Suppressor macrophage (primary cell): ENCODE results near the gene C2CD2.

Source experiments
- DNase-seq, 4 experiments: peaks; one replicate each; pipeline ENCODE4 v3.0.0-alpha.2; 2020 to 2022

Gene C2CD2

GRCh38 chr21:41881051-41881450 is 72.8 kb downstream of the C2CD2 start:
- no peak for DNase-seq

- DNase-seq: no peak
Measured at GRCh38 chr21:41880153-41880552, 73.7 kb downstream of the C2CD2 start.

DNA sequence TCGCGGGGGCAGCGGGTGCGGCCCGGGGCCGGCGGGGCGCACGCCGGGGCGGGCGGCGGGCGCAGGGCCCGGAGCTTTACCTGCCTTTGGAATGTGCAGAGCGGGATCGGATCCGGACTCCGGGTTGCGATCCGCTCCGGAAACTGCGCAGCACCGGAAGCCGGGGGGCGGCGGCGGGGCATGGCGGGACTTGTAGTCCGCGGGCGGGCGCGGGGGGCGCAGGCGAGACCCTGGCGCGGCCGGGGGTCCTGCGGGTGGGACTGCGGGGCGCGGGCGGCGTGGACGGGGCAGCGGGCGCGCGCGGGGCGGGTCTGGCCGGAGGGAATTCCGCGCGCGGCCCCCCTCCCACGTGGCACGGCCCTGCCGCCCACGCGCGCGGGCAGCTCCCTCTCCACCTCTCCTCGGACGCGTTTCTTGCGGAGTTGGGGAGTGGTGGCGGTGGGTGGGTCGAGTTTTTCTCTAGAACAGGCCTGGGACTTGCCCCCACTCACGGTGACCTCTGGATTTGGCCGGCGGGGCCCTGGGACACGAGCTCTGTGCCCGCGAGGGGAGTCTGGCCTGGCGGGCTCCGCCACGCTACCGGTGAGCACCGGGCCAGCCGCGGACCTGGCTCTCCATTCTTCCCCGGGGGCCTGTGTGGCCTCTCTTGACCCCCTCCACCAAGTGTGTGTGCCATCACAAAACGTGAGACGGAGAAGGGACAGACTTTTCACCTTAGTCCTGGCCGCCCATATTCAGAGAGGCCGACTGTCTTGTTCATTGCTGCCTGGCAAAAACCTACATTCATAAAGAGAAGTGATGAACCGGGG is 74.4 kb downstream of the C2CD2 start, which contains the start of gene PRDM15:
Gene PRDM15 (minus strand): TSS at position 155 of the 809 bp plus-strand sequence. CDS start 18,981 bp downstream, outside the sequence.
- DNase-seq: peak; percentile 75 to 93 (median 86)

DNA sequence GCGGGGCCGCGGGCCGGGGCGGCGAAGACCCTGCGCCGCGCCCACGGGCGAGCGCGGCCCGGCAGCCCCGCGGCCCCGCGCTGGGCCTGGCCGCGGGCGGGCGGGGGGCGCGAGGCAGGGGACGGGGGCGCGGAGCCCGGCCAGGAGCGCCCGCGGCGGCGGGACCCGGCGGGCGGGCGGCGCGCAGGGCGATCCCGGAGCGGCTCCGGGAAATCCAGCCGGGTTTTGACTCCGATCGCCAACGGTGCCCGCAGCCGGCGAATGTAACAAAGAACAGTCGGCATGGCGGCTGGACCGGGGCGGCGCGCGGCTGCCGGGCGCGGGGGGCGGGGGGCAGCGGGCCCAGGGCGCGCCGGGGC is 75.0 kb downstream of the C2CD2 start:
- DNase-seq: peak; percentile 76 to 92 (median 88)

DNA sequence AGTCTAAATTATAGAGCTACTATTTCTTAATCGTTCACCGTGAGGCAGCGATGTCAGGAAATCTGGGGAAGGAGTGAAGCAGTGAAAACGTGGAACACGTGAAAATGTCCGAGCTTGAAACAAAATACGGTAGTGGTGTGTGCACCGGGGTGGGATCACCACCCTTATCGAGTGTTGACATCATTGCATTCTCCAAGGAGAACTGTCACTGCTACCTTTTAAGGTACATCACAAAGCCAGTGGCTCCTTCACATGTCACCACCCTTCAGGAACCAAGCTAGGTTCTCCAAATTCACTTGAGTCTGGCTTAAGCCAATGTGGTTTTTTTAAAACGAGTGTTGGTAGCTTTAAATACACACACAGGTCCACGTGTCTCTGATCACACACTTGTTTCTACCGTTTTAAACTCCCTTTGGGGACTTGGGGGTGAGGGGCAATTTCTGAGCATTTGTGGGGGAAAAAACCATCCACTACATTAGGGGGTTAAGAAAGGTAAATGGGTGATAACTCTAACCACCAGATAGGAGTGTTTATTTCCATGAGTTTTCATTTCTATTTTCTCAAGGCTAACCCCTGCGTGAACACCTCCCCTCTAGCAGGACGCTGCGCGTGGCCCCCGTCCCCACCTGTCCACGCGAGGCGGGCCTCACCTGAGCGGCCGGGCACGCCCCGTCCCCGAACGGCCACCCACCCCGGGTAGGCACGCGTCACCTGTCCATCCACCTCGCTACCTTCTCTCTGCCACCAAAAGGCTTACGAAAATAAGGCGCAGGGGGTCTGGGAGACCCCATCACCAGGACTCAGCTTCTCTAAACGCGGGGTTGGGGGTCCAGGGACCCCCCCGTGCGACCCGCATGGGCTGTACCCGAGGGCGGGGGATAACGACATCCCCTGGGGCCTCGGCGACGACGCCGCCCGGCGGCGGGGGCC is 75.7 kb downstream of the C2CD2 start:
- peak; percentile 23 to 45 (median 43) for DNase-seq

DNA sequence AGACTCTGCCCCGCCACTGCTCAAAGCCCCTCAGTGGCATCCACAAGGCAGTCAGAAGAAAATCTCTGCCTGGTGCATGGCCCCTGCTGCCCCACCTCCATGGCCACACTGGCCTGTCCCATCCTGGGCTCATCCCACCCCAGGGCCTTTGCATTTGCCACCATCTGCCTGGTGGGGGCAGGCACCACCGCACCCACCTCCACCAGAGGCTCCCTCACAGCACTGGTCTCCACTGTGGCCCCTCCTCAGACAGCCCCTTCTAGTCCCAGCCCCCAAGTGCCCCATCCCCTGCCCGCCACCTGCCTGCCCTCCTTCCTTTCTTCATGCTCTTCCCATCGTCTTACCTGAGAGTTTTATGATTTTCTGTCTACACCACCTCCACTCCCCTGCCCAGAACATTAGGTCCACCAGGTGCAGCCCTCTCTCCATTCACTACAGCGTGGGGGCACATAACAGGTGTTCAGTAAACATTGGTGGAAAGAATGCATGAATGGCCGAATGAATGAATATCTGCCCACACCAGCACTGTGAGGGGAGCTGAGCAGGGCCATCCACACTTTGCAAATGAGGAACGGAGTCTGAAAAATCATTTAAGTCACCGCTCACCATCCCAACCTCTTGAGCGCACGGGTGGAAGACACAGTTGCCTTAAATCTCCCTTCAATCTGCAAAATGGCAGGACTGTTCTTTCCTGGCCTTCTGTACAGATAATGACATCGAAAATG is 76.7 kb downstream of the C2CD2 start:
- DNase-seq: no peak

DNA sequence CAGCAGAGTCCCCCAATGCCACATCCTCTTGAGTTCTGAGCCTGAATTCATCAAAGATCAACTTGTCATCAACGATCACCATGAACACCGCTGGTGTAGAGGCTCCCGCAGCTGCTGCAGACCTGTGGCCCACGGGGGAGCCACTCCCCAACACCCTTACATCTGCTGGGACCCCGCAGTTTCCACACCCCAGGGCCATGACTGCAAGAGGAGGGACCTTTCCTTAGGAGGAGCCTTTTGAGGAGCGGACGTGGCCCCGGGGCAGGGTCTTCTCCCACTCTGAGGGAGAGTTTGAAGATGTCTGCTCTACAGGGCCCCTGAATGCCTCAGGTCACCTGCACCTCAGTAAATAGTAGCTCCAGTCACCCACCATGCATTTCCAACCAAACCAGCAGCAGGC is 77.4 kb downstream of the C2CD2 start:
- DNase-seq: no peak

DNA sequence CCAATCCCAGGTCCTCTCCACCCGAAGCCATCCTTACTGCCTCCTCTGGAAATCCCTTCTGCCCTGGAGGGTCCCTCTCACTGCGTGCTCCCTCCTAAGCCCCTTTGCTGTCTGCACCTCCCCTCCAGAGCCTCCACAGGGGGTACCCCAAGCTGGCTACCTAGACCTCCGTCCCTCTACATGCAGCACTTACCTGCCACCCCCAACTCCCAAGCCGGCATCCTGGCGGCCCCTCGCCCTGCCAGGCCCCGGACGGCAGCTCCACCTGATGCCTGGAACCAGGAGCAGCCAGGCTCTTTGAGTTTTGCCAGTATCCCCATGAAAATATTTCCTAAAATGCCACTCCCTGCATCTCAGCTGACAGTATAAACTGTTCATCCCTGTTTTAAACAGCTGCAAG is 78.7 kb downstream of the C2CD2 start:
- no peak for DNase-seq

- DNase-seq: no peak
Measured at GRCh38 chr21:41874611-41875010, 79.2 kb downstream of the C2CD2 start.

DNA sequence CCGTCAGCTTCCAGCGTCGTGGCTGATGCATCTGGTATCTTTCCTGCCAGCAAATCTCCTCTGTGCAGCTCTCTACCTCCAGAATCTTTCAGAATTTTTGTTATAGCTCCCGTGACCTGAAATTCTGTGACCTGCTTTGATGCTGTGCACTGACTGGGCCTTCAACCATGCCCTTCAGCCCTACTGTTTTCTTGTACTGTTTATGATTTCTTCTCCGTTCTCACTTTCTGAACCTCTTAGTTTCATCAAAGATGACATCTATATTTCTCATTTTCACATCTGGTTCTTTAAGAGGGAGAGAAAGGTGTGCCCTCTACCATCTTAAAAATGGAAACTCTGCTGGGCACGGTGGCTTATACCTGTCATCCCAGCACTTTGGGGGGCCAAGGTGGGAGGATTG is 80.4 kb downstream of the C2CD2 start:
- DNase-seq: no peak

DNA sequence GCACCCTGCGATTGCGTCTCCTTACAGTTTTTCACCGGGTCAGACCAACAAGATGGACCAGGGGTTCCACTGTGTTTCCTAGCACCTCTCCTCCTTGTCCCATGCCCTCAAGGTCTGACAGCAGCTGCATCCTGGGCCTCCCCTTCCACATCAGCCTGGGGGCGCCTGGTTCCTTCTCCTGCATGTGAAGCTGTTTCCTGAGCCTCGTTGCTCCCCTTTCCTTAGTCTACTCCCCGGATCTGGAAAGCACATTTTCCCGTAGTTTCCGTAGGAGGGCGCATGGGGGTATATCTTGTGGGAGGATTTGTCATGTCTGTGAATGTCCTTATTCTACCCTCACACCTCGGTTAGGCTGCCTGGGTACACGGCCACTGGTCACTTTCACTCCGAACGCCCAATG is 80.8 kb downstream of the C2CD2 start:
- DNase-seq: no peak

GRCh38 chr21:41871293-41872030 is 82.4 kb downstream of the C2CD2 start:
- no peak for DNase-seq

GRCh38 chr21:41869771-41870170 is 84.0 kb downstream of the C2CD2 start:
- DNase-seq: no peak

DNA sequence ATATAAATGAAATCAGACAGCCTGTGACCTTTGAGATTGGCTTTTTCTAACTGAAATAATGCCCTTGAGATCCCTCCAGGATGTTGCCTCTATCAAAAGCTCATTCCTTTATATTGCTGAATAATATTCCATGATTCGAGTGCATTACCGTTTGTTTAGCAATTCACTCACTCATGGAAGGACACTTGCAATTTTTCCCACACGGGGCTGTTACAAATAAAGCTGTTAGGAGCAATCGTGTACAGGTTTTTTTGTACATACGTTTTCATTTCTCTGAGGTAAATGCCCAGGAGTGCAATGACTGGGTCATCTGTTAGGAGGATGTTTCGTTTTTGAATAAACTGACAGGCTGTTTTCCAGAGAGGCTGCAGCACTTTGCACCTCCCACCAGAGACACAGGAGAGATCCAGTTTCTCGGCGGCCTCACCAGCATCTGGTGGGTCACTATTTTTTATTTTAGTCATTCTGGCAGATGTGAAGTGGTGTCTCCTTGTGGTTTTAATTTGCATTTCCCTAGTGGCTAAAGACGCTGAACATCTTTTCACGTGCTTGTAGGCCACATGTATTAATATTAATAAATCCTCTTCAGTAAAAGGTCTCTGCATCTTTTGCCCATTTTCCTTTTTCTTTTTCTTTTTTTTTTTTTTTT is 85.6 kb downstream of the C2CD2 start:
- DNase-seq: no peak

GRCh38 chr21:41867313-41867712 is 86.5 kb downstream of the C2CD2 start:
- no peak for DNase-seq

GRCh38 chr21:41866274-41866809 is 87.5 kb downstream of the C2CD2 start:
- DNase-seq: no peak

DNA sequence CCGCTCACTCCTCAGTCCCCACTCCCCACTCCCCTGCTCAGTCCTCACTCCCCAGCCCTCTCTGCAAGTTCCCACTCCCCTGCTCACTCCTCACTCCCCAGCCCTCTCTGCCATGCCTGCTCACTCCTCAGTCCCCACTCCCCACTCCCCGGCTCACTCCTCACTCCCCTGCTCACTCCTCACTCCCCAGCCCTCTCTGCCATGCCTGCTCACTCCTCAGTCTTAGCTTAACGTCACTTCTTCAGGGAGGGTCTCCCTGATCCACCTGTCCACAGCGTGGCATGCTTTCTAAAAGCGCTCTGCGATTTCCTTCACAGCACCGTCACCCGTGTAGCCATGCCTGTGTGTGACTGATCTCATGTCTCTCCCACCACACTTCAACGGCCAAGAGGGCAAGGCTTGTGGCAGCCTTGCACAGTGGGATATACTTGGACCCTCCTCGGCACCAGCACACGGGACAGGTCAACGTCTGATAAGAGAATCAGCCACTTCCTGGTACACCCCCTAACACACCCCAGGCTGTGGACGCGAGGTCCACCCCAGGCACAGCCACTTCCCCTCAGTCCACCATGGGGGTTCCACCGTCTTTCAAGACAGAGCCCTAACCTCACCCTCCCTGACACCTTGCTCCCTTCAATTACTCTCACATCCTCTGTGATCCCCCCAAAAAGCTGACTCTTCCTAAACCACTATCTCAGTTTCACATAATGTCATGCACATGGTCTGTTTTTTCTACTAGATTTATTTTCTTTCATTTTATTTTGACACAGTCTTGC is 88.6 kb downstream of the C2CD2 start:
- DNase-seq: no peak

DNA sequence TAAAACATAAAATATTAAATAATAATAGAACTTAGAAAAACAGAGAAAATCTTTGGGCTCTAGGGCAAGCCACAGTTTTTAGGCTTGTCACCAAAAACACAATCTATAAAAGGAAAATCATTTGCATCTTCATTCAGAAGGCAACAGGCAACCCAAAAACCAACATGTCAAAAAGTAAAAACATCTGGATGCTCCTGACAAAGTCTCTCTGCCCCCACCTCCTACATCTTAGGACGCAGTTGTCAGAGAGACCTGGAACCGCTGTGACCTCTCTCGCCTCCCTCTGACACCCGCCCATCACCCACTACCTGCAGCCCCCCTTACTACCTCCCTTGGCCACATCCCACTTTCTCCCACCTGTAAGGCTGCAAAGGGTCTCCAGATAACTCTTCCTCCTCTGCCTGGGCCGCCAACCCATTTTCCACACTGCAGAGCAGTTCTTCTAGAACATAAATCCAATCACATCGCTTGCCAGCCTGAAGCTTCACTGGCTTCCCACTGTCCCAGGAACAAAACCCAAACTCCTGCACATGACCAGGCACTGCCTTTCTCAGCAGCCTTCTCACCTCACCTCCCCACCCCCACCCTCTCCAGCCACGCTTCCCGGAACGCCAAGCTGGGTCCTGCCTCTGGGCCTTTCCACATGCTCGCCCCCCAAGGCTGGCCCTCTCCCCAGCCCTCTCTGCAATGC is 89.4 kb downstream of the C2CD2 start:
- DNase-seq: no peak

GRCh38 chr21:41863439-41863740 is 90.4 kb downstream of the C2CD2 start:
- no peak for DNase-seq

DNA sequence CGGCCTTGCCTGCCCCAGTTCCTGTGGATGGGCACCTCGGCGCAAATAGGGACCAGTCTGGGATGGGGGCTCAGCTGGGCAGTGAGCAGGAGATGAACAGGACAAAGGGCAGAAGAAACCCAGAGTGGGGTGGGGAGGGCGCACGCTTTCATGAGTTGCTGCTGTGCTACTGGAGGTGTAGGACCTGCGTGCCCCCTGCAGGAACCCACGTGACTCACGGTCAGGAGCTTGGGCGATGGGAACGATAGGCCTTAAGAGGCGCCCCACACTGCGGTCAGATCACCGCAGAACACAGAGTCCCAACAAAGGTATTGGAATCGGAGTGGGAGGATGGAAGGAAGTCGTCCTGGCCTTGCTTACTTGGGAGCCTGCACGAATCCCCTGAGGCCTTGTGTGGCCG is 91.8 kb downstream of the C2CD2 start:
- DNase-seq: no peak
